Calu3 (cell line): ENCODE results near the gene MIAT. TPM values are rescaled to one million over a fixed set of nuclear protein-coding genes. Genes with fewer than 3 reads are reported as not detected.

Source experiments
- BruUV-seq: library from RNA; stranded (reverse); fragments of 400-500 nt; replicated peaks from 2 replicates; lab custom pipeline; 2021; lab: Mats Ljungman, UMichigan
- CTCF ChIA-PET: fragments of 300-600 bp; sonication (Branson Sonifier 250); formaldehyde crosslinking; loops from one replicate; lab custom pipeline; 2022; ENCODE audit warnings: antibody characterized with exemption; lab: Charles Lee
- DNase-seq: peaks from one replicate; pipeline ENCODE4 v3.0.0; 2022
- H3K27ac Mint-ChIP-seq: one replicate; pipeline ENCODE4 v1.8.0; 2022; ENCODE audit warnings: mixed read lengths; ENCODE audit not compliant: unreplicated experiment
- H3K27me3 Mint-ChIP-seq: one replicate; pipeline ENCODE4 v1.8.0; 2022; ENCODE audit warnings: mixed read lengths; ENCODE audit not compliant: unreplicated experiment
- H3K36me3 Mint-ChIP-seq: one replicate; pipeline ENCODE4 v1.8.0; 2022; ENCODE audit warnings: mild to moderate bottlenecking, moderate library complexity, mixed read lengths; ENCODE audit not compliant: insufficient read depth, unreplicated experiment
- H3K4me1 Mint-ChIP-seq: one replicate; pipeline ENCODE4 v1.8.0; 2022; ENCODE audit warnings: mild to moderate bottlenecking, low read depth, mixed read lengths; ENCODE audit not compliant: unreplicated experiment
- H3K4me3 Mint-ChIP-seq: one replicate; pipeline ENCODE4 v1.8.0; 2022; ENCODE audit warnings: mild to moderate bottlenecking, low read depth, moderate library complexity, mixed read lengths; ENCODE audit not compliant: unreplicated experiment
- H3K9me3 Mint-ChIP-seq: one replicate; pipeline ENCODE4 v1.8.0; 2022; ENCODE audit warnings: low read depth, mixed read lengths; ENCODE audit not compliant: unreplicated experiment
- CTCF ChIP-seq: fragments of 200-600 bp; IDR thresholded peaks from one replicate; pipeline ENCODE4 v1.8.0; 2022; ENCODE audit warnings: antibody characterized with exemption; ENCODE audit not compliant: unreplicated experiment
- intact Hi-C: fragments of 100-400 bp; cut with micrococcal nuclease; formaldehyde crosslinking; loops from one replicate; pipeline ENCODE4 v1.10.0; 2022; ENCODE audit not compliant: unreplicated experiment
- total RNA-seq: library from RNA; stranded (reverse); gene quantifications from 2 replicates; pipeline ENCODE4 v1.2.3, GENCODE V29; 2022

The MIAT gene
- total RNA-seq, 1 experiment from 2014 or later: 0.52 TPM

- CTCF ChIA-PET: interaction anchor here (0.6 to 1.3 kb wide), 4 partner anchors 19 to 301 kb away, joined by 3 to 7 read pairs (median 4); no protein-coding TSS in a partner anchor
- no peaks in the 10 kb centered on the region for H3K9me3 Mint-ChIP-seq
- intact Hi-C loops: no loop called here
- no peak for DNase-seq
- TF ChIP-seq CTCF: no peak
- H3K36me3 Mint-ChIP-seq: no peaks in the 10 kb centered on the region
- H3K4me1 Mint-ChIP-seq: peaks cover 9% of the 10 kb centered on the region
- no peak overlapping the region for H3K4me3 Mint-ChIP-seq
- no peak overlapping the region for H3K27ac Mint-ChIP-seq
- H3K27me3 Mint-ChIP-seq: peaks cover 62% of the 10 kb centered on the region
- no TSS peak for BruUV-seq
Measured at GRCh38 chr22:26665813-26666231, 8.4 kb downstream of the MIAT start.

- H3K4me3 Mint-ChIP-seq: no peak overlapping the region
- BruUV-seq: no TSS peak
- no peaks in the 10 kb centered on the region for H3K36me3 Mint-ChIP-seq
- H3K4me1 Mint-ChIP-seq: peaks cover 14% of the 10 kb centered on the region
- intact Hi-C loops: no loop called here
- H3K27ac Mint-ChIP-seq: no peak overlapping the region
- no peaks in the 10 kb centered on the region for H3K9me3 Mint-ChIP-seq
- H3K27me3 Mint-ChIP-seq: peaks cover 49% of the 10 kb centered on the region
- no peak for TF ChIP-seq CTCF
- CTCF ChIA-PET: no interaction called here
- no peak for DNase-seq
Measured at GRCh38 chr22:26667140-26667539, 9.8 kb downstream of the MIAT start.

GRCh38 chr22:26669060-26669481 lies 11.7 kb downstream of the MIAT start:
- Mint-ChIP-seq H3K4me3 (no peak overlapping the region), H3K27me3 (peaks cover 36% of the 10 kb centered on the region), H3K36me3 (peaks cover 14% of the 10 kb centered on the region), H3K4me1 (peaks cover 29% of the 10 kb centered on the region), H3K9me3 (no peaks in the 10 kb centered on the region), H3K27ac (no peak overlapping the region)
- intact Hi-C loops: no loop called here
- BruUV-seq: no TSS peak
- peak; percentile 67 for DNase-seq
- peak; percentile 54 for TF ChIP-seq CTCF
- CTCF ChIA-PET: no interaction called here

- H3K27ac Mint-ChIP-seq: no peak overlapping the region
- peaks cover 14% of the 10 kb centered on the region for H3K36me3 Mint-ChIP-seq
- H3K27me3 Mint-ChIP-seq: peaks cover 34% of the 10 kb centered on the region
- no TSS peak for BruUV-seq
- no peaks in the 10 kb centered on the region for H3K9me3 Mint-ChIP-seq
- peaks cover 31% of the 10 kb centered on the region for H3K4me1 Mint-ChIP-seq
- intact Hi-C loops: loop anchor here (10.0 kb wide), 1 partner anchor 74 kb away; no protein-coding TSS in a partner anchor
- TF ChIP-seq CTCF: no peak
- CTCF ChIA-PET: no interaction called here
- H3K4me3 Mint-ChIP-seq: no peak overlapping the region
- no peak for DNase-seq
Measured at GRCh38 chr22:26670459-26670858, 13.1 kb downstream of the MIAT start.
